HepG2 (cell line): Measurements from ENCODE around the gene WSB1. TPM values are rescaled to one million over a fixed set of nuclear protein-coding genes. Genes with fewer than 3 reads are reported as not detected.

Experiments
- HES4 ChIP-seq: sonication (generic); formaldehyde crosslinking; IDR thresholded peaks from 2 replicates; pipeline ENCODE4 v1.9.0; 2021; ENCODE audit warnings: mild to moderate bottlenecking, missing genetic modification reagents, borderline replicate concordance
- KDM3A ChIP-seq: IDR thresholded peaks from 2 replicates; pipeline ENCODE4 v1.6.1; 2018; ENCODE audit warnings: low read depth, missing compliant biosample characterization
- MIER3 ChIP-seq: IDR thresholded peaks from 2 replicates; pipeline ENCODE4 v1.6.1; 2016; ENCODE audit warnings: missing compliant biosample characterization, borderline replicate concordance
- MTA3 ChIP-seq: sonication (generic); formaldehyde crosslinking; IDR thresholded peaks from 2 replicates; pipeline ENCODE4 v1.4.0; 2020; ENCODE audit warnings: missing genetic modification reagents
- NFIB ChIP-seq: sonication (generic); formaldehyde crosslinking; IDR thresholded peaks from 2 replicates; pipeline ENCODE4 v1.9.0; 2021; ENCODE audit warnings: missing genetic modification reagents, mild to moderate bottlenecking, borderline replicate concordance
- PHF21A ChIP-seq: sonication (generic); formaldehyde crosslinking; IDR thresholded peaks from 2 replicates; pipeline ENCODE4 v1.5.0; 2020; ENCODE audit warnings: mild to moderate bottlenecking, missing genetic modification reagents
- PHF8 ChIP-seq: sonication (generic); formaldehyde crosslinking; IDR thresholded peaks from 2 replicates; pipeline ENCODE4 v1.5.0; 2020; ENCODE audit warnings: missing genetic modification reagents
- PITX1 ChIP-seq: sonication (generic); formaldehyde crosslinking; IDR thresholded peaks from 2 replicates; pipeline ENCODE4 v1.5.1; 2020; ENCODE audit warnings: mild to moderate bottlenecking, missing genetic modification reagents
- RAD21 ChIP-seq: fragments of 450-650 bp; formaldehyde crosslinking; IDR thresholded peaks from 2 replicates; pipeline ENCODE4 v1.5.0; 2020; ENCODE audit warnings: mild to moderate bottlenecking
- RBFOX2 ChIP-seq: fragments of 200-400 bp; formaldehyde crosslinking; IDR thresholded peaks from 2 replicates; pipeline ENCODE4 v1.6.1; 2017; ENCODE audit warnings: low read depth, mild to moderate bottlenecking, low read length
- RNF2 ChIP-seq: fragments of 450-650 bp; conservative IDR thresholded peaks from 2 replicates; pipeline ENCODE4 v1.6.1; 2016; ENCODE audit warnings: low read depth
- TCF7L2 ChIP-seq: IDR thresholded peaks from 2 replicates; pipeline ENCODE4 v1.6.1; 2011; ENCODE audit warnings: mild to moderate bottlenecking, low read depth, low read length, moderate library complexity
- U2AF1 ChIP-seq: fragments of 200-400 bp; formaldehyde crosslinking; optimal IDR thresholded peaks from 2 replicates; pipeline ENCODE3; 2017; ENCODE audit warnings: mild to moderate bottlenecking, low read depth, low read length
- ZEB1 ChIP-seq: IDR thresholded peaks from 2 replicates; pipeline ENCODE4 v1.6.1; 2012; ENCODE audit warnings: mild to moderate bottlenecking, low read depth, inconsistent platforms; ENCODE audit not compliant: insufficient replicate concordance
- ZNF570 ChIP-seq: sonication (generic); formaldehyde crosslinking; IDR thresholded peaks from 2 replicates; pipeline ENCODE4 v1.4.0; 2020; ENCODE audit warnings: mild to moderate bottlenecking, missing genetic modification reagents, borderline replicate concordance
- ZNF780A ChIP-seq: sonication (generic); formaldehyde crosslinking; IDR thresholded peaks from 2 replicates; pipeline ENCODE4 v1.8.0; 2022; ENCODE audit warnings: mild to moderate bottlenecking, missing genetic modification reagents, moderate library complexity
- polyA plus RNA-seq, 8 experiments: library from polyadenylated mRNA; depleted of rRNA in 3 of 8; stranded (reverse) in 7 of 8; unstranded in 1 of 8; fragments of >200 nt; fragmentation: Illumina TruSeq in 4 of 8; extraction: Trizol in 4 of 8; gene quantifications; 2 replicates each; pipeline versions ENCODE4 v1.2.1 to v1.2.3, GENCODE V29; 2011 to 2016; ENCODE audit warnings: low read depth in 4 of 8, missing spikeins in 1 of 8, mixed read lengths in 1 of 8; ENCODE audit not compliant: insufficient read depth in 1 of 8
- total RNA-seq, 5 experiments: library from RNA; depleted of rRNA; stranded (reverse); fragments of >200 nt; fragmentation: Illumina TruSeq; extraction: Trizol; gene quantifications; 2 replicates each; pipeline ENCODE4 v1.2.3, GENCODE V29; 2016; ENCODE audit warnings: low read depth in 1 of 5
- TF ChIP-seq, protein P1 (sequence below): sonication (generic); formaldehyde crosslinking; IDR thresholded peaks from 2 replicates; pipeline ENCODE4 v1.5.0; 2020; ENCODE audit warnings: missing genetic modification reagents, mild to moderate bottlenecking, borderline replicate concordance
- TF ChIP-seq, protein P2 (sequence below): IDR thresholded peaks from 2 replicates; pipeline ENCODE4 v1.6.1; 2012; ENCODE audit warnings: inconsistent platforms
- TF ChIP-seq, protein P3 (sequence below): sonication (generic); formaldehyde crosslinking; IDR thresholded peaks from 2 replicates; pipeline ENCODE4 v1.4.0; 2020; ENCODE audit warnings: missing genetic modification reagents
- TF ChIP-seq, protein P4 (sequence below): sonication (generic); formaldehyde crosslinking; IDR thresholded peaks from 2 replicates; pipeline ENCODE4 v1.8.0; 2022; ENCODE audit warnings: mild to moderate bottlenecking, missing genetic modification reagents, moderate library complexity
- TF ChIP-seq, protein P5 (sequence below): sonication (generic); formaldehyde crosslinking; IDR thresholded peaks from 2 replicates; pipeline ENCODE4 v1.9.0; 2021; ENCODE audit warnings: missing genetic modification reagents, borderline replicate concordance

WSB1 gene
- total and polyA plus RNA-seq, 2 of the 13 experiments (the other 11 are each of a cell fraction or from before 2014, with no cell fraction given), result 81.3 to 294 TPM

DNA sequence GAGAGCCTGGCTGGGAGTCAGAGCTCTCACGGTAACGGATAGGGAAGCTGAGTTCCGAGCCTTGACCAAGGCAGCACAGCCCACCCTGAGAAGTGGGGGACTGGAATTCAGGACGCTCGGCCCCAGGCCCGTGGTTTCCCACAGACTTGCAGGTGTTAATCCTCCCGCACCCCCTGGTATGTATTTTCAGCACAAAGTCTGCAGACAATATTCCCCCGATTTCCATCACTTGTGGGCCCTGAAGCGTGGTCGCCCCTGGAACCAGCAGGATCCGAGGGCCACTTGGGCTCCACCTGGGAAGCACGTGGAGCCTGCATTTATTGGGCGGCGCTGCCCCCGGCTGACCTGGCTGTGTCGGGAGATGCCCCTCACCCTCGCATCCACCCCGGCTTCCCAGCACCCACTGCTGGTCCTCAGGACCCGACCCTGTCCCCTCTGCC, 60.2 kb downstream of the WSB1 start (continued):
- no peak for TF ChIP-seq RBFOX2
- TF ChIP-seq, protein P1, sequence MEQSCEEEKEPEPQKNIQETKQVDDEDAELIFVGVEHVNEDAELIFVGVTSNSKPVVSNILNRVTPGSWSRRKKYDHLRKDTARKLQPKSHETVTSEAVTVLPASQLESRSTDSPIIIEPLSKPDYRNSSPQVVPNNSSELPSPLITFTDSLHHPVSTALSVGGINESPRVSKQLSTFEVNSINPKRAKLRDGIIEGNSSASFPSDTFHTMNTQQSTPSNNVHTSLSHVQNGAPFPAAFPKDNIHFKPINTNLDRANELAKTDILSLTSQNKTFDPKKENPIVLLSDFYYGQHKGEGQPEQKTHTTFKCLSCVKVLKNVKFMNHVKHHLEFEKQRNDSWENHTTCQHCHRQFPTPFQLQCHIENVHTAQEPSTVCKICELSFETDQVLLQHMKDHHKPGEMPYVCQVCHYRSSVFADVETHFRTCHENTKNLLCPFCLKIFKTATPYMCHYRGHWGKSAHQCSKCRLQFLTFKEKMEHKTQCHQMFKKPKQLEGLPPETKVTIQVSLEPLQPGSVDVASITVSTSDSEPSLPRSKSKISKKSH (CRISPR knock-in tag), result peak; percentile 43; the same call in 1 of the 2 replicates
- no peak for TF ChIP-seq PITX1 (CRISPR knock-in tag)
- TF ChIP-seq PHF21A (CRISPR knock-in tag), result peak; percentile 28; the same call in 1 of the 2 replicates
- TF ChIP-seq KDM3A, result 0 out of 2 replicates have a peak, but pooled peaks have one; percentile 18
- no peak for TF ChIP-seq NFIB (CRISPR knock-in tag)
- no peak for TF ChIP-seq ZEB1
- TF ChIP-seq, protein P2, sequence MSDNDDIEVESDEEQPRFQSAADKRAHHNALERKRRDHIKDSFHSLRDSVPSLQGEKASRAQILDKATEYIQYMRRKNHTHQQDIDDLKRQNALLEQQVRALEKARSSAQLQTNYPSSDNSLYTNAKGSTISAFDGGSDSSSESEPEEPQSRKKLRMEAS, result peak; percentile 78
- TF ChIP-seq PHF8 (CRISPR knock-in tag), result no peak
- TF ChIP-seq HES4 (CRISPR knock-in tag), result no peak
- TF ChIP-seq ZNF570, result no peak
- TF ChIP-seq, protein P3, sequence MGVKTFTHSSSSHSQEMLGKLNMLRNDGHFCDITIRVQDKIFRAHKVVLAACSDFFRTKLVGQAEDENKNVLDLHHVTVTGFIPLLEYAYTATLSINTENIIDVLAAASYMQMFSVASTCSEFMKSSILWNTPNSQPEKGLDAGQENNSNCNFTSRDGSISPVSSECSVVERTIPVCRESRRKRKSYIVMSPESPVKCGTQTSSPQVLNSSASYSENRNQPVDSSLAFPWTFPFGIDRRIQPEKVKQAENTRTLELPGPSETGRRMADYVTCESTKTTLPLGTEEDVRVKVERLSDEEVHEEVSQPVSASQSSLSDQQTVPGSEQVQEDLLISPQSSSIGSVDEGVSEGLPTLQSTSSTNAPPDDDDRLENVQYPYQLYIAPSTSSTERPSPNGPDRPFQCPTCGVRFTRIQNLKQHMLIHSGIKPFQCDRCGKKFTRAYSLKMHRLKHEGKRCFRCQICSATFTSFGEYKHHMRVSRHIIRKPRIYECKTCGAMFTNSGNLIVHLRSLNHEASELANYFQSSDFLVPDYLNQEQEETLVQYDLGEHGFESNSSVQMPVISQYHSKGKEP (CRISPR knock-in tag), result no peak
- TF ChIP-seq ZNF780A (CRISPR knock-in tag), result no peak
- TF ChIP-seq, protein P4, sequence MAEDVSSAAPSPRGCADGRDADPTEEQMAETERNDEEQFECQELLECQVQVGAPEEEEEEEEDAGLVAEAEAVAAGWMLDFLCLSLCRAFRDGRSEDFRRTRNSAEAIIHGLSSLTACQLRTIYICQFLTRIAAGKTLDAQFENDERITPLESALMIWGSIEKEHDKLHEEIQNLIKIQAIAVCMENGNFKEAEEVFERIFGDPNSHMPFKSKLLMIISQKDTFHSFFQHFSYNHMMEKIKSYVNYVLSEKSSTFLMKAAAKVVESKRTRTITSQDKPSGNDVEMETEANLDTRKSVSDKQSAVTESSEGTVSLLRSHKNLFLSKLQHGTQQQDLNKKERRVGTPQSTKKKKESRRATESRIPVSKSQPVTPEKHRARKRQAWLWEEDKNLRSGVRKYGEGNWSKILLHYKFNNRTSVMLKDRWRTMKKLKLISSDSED (CRISPR knock-in tag), result no peak
- TF ChIP-seq, protein P5, sequence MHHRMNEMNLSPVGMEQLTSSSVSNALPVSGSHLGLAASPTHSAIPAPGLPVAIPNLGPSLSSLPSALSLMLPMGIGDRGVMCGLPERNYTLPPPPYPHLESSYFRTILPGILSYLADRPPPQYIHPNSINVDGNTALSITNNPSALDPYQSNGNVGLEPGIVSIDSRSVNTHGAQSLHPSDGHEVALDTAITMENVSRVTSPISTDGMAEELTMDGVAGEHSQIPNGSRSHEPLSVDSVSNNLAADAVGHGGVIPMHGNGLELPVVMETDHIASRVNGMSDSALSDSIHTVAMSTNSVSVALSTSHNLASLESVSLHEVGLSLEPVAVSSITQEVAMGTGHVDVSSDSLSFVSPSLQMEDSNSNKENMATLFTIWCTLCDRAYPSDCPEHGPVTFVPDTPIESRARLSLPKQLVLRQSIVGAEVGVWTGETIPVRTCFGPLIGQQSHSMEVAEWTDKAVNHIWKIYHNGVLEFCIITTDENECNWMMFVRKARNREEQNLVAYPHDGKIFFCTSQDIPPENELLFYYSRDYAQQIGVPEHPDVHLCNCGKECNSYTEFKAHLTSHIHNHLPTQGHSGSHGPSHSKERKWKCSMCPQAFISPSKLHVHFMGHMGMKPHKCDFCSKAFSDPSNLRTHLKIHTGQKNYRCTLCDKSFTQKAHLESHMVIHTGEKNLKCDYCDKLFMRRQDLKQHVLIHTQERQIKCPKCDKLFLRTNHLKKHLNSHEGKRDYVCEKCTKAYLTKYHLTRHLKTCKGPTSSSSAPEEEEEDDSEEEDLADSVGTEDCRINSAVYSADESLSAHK (CRISPR knock-in tag), result no peak
- no peak for TF ChIP-seq MTA3 (CRISPR knock-in tag)
- TF ChIP-seq U2AF1, result no peak
- TF ChIP-seq RAD21, result no peak
- TF ChIP-seq MIER3 (CRISPR knock-in tag), result 0 out of 2 replicates have a peak, but pooled peaks have one; percentile 36
- no peak for TF ChIP-seq TCF7L2
- TF ChIP-seq RNF2, result peak; percentile 46; the same call in 1 of the 2 replicates
